Medulla oblongata (tissue), 1 donor: ENCODE data around the gene MERTK.
A peak's percentile ranks its signal among the peaks of the same experiment; 100 is the strongest.
"Not testable (repeated sequence)": the region's sequence is repeated elsewhere in the genome, so short reads cannot be mapped to it uniquely, and the experiment has no call there.

Experiments
- DNase-seq: peaks from one replicate; pipeline ENCODE4 v3.0.0-alpha.2; 2015; ENCODE audit errors: extremely low spot score

MERTK gene

DNA sequence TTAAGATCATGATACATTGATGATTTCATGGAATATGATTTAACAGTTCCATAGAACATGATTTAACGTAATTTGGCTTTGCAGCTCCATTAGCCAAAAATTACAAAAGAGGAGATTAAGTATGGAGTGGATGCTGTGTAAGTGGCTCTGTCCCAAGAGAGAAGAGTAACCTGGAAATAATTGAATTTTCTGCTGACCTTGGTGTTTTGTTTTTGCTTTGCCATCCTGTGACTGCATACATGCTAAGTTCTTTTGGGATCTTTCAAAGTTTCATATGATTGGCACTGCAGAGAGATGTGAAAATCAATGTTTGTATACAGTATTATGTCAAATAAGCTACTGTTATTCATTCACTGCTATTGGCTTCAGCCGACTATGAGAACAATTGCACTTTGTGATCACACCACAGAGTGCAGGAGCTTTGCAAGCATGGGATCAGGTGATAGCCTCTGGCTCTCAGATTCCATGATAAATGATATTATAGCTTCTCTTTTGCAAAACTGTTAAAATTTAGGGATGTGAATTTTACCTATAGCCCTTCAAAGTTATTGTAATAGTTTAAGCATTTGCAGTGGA is 110.6 kb downstream of the MERTK start:
- peak; percentile 22 for DNase-seq

DNA sequence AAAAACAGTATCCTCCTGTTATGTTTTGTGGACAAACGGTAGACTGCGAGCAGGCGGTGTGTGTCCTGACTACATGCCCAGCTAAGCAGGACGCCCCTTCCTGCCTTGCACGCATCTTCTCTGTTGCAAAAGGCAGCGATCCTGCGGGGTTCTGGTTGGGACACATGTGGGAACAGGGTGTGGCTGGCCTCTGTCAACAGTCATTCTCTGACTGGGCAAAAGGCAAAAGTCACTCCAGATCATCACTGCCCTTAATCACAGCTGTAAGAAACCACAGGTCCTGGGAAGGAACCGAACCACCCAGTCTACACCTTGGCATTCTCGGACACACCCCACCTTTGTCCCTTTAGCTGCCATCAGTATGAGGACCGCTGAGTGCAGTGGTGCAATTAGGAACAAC is 112.3 kb downstream of the MERTK start:
- DNase-seq: no peak

GRCh38 chr2:112012556-112012955 is 114.1 kb downstream of the MERTK start:
- DNase-seq: no peak

DNA sequence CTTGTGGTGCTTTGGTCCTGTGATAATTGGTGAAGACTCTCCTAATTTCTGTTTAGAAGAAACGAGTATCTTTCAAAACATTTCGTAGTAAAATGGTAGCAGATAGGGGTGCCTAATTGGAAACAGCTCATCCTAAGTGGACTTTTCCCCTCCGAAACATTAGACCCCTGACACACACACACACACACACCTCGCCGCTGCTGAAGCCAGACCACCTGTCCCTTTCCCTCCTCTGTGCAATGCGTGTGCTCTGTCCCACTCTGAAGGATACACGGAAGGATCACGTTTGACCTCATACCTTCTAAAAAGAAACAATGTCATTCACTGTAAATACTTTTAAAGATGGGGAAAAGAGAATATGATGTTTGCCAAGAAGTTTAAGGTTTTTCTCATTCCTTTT is 120.4 kb downstream of the MERTK start:
- DNase-seq: no peak

DNA sequence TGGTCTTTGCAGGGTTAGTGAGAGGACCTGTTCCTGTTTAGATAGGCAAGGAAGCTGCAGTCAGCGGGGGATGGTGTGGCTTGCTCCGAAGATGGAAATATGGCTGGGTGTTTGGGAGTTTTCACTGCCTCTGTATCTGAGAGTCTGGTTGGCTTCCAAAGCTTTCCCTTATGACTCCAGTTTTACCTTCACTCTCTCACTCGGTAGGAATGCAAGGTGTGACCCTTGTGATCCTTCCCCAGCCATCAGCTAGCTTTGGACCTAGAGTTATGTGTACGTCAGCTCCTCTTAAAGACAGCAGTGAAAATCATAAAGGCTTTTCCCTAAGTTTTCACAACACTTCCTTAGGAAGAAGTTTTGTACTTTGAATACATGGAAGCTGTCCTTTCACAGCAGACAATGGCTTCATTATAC is 121.2 kb downstream of the MERTK start:
- DNase-seq: no peak

DNA sequence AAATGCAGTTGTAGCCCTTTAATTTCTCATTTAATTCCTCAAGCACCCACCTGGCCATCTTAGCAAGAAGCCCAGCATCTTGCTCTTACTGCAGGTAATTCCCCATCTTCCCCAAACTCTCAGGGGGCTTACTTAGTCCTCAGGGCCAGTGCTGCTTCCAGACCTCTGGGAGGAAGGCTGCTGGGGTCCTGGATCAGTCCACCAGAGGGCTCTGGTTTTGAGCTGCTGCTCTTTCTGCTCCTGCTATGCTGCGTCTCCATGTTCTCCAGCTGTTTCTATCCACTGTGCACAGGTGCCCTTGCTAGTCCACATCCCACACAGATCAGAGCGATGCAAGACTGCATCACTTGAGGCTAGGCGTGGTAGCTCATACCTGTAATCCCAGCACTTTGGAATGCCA is 122.2 kb downstream of the MERTK start:
- no peak for DNase-seq

DNA sequence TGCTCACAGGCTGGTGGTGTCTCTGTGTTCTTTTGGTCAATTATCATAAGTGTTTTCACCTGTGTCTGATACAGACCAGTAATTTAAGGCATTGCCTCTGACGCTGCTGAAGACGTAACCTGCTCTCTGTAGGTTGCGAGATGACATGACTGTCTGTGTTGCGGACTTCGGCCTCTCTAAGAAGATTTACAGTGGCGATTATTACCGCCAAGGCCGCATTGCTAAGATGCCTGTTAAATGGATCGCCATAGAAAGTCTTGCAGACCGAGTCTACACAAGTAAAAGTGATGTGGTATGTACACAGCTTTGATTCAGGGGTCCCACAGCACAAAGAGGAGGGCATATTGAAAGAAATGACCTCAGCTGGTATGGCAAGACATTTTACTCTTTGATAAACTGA is 122.9 kb downstream of the MERTK start:
- no peak for DNase-seq

DNA sequence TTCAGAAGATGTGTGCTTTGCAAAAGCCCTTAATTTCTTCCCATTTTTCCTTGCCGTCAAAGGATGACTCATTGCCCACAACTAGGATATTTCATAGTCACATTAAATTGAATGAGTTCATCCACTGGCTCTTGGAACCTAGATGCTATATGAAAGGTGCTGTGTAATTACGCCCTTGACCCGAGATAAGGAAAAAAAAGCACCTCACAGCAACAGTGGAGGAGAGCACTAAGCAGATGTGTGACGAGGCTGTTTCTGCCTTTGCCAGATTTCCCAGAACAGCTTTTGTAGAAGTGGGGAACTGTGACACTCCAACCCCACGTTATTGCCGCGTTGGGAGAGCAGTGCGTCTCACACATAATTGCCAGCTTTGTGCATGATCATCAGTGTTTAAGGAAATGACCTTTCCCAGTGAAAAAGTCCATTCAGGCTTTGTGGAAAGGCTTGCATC is 123.4 kb downstream of the MERTK start:
- DNase-seq: no peak

DNA sequence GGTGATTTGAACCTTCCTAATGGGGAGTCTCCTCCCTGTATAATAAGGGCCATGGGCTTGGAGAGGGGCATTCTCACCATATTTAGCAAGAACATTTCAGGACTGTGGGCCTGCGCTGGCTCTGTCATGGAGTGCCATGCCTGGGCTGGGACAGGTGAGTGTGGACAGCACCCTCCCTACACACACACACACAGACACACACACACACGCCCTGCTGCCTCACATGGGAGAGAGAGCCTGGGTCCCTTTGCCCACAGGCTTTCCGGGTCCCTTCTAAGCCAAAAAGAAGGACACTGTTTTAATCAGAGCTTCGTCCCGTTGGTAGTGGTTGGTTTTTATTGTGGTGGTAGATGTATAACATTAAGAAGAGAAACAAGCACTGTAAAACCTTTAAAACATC is 125.3 kb downstream of the MERTK start:
- no peak for DNase-seq

DNA sequence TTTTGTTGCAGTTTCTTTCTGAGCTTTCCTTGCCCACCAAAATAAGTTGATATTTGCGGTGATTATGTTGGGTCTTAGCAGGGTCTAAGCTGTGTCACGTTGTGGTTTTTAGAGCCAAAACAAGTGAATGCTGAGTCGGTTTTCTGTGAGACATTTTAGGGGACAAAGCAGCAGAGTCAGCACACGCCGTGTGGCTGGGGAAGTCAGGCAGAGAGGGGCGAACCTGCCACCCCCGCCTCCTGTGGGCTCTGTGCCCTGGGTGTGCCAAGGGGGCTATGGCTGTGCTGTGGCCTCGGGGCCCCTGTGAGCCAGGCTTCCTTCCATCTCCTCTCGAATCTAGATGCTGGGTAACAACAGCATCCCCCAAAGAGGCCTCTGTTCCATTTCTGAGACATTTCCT is 125.8 kb downstream of the MERTK start:
- DNase-seq: peak; percentile 42

DNA sequence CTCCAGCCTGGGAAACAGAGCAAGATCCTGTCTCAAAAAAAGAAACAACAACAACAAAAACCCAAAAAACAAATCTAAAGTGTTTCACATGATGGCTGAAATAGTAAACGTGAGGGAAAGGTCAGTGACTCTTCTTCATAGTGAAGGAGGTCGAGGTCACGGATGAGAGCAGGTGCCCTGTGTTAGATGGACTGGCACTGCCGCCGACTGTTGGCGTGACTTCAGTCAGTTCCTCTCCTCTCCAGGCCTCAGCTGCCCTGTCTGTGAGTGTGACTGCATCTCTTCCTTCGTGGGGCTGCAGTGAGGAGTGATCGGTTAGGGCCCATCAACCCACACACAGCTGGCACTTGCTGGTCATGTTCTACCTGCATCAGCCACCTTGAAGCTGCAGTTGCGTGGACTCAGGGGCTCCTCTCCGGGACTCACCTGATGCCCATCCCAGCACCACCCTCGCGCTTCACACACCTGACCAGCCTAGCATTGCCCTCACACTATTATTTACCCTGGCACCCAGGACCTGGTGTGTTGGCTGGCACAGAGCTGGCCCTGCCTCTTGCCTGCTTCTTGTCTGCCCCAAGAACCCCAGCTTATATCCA is 126.6 kb downstream of the MERTK start:
- no peak for DNase-seq

DNA sequence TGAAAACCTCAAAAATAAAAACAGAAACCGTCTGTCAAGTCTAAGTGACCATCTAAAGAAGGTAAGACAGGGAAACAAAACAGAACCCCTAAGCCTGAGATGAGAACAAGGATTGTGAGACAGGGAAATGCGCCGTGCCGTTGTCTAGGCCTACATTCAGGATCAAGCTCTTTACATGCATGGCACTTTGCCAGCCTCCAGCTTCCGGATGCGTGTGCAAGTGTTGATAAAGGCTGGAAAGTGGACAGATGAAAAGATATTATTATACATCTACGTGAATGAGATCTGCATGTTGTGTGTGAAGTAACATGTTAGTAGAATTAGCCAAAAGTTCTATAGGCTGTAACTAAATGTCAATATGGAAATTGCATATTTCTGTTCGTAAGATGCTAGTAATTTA is 128.1 kb downstream of the MERTK start:
- no peak for DNase-seq

DNA sequence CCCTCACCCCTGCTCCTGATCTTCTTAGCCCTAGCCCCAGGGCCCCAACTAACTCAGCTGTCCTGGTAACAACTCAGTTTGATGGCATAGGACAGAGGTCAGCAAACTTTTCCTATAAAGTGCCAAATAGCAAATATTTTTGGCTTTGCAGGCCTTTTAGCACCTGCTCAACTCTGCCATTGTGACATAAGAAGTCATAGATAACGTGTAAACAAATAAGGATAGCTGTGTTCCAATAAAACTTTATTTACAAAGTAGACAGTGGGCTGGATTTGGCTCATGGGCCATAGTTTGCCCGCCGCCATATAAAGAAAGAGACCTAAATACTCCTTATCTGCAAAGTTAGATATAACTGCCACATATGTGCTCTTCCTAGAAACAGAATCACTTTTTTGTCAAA is 129.4 kb downstream of the MERTK start:
- no peak for DNase-seq

DNA sequence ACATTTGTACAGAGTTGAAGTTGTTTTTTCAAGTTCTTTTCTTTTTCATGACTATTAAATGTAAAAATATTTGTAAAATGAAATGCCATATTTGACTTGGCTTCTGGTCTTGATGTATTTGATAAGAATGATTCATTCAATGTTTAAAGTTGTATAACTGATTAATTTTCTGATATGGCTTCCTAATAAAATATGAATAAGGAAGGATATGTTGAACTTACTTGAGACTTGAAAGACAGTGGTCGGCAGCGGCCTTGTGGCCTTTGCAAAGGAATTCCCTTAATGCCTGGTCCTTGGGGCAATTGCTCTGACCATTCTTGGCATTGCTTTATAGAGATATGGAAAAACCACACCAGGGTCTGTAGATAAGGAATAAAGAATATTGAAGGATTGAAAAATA is 130.8 kb downstream of the MERTK start:
- no peak for DNase-seq

- DNase-seq: peak; percentile 44
Measured at GRCh38 chr2:112031473-112032223, 133.2 kb downstream of the MERTK start.

DNA sequence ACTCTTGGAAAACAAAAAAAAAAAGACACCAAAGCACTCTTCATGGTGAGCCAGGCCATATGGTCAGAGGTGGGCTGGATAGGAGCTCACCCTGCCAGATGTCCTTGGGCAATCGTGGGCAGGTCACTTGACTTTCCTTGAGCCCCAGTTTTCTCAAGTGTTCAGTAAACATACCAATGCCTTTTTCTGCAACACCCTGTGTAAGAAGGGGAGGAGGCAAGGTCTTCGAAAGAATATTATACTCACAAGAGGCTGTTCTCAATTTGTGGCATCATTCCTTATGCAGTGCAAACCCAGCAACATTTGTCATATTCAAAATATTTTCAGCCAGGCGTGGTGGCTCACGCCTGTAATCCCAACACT is 133.8 kb downstream of the MERTK start:
- no peak for DNase-seq

DNA sequence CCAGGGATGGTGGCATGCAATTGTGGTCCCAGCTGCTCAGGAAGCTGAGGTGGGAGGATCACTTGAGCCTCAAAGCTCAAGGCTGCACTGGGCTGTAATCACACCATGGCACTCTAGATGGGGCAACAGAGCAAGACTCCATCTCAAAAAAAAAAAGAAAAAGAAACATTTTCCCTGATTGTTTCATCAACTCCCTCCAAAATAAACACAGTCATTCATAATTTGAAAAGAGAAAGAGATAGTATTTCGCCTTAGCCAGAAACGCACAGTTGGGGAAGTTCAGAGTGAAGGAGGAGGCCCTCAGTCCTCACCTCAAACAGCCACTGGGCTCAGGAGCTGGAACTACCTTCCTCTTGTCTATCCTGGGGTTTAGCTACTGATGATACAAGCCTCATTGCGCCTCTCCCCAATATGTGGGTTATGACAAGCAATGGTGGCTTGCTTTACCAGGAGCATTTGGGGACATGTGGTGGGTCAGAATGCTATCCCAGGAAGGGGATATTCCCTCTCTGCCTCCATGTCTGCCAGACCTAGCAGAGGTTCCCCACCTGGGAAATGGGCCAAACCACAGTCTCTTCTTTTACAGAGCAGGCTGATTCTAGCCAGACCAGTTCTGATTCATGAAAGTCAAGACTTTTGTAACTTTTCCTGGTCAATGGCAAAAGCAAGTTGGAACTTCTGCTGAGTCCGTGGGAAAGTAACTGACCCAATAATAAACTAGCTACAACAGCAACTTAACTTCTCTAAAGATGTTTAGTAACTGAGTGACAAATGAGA is 134.5 kb downstream of the MERTK start:
- peak; percentile 74 for DNase-seq

- no peak for DNase-seq
Measured at GRCh38 chr2:112033600-112033999, 135.2 kb downstream of the MERTK start.

DNA sequence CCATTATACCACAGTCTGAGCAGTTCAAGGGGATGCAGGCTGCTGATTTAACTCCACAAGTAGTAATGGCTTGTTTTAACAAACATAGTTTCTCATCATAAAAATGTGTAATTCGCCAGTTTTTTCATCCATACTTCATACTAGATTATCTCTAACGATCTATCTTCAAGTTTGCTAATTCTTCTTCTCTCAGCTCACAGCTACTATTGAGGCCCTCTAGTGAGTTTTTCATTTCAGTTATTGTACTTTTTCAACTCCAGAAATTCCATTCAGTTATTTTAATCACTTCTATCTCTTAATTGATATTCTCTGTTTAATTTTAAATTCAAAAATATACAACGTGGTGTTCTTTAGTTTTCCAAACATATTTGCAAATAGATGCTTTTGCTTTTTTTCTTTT is 136.5 kb downstream of the MERTK start:
- no peak for DNase-seq

DNA sequence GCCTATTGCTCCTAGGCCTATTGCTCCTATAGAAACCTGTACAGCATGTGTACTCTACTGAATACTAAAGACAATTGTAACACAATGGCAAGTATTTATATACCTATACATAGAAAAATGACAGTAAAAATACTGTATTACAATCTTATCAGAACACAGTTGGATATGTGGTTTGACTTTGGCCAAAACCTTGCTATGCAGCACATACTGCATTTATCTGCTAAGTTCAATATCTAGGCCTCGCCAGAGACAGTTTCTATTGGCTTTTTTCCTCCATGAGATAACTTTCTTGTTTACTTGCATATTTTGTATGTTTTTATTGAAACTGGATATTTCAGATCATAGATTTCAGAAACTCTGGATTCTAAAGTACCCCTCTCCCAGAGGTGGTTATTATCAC is 137.4 kb downstream of the MERTK start:
- no peak for DNase-seq

DNA sequence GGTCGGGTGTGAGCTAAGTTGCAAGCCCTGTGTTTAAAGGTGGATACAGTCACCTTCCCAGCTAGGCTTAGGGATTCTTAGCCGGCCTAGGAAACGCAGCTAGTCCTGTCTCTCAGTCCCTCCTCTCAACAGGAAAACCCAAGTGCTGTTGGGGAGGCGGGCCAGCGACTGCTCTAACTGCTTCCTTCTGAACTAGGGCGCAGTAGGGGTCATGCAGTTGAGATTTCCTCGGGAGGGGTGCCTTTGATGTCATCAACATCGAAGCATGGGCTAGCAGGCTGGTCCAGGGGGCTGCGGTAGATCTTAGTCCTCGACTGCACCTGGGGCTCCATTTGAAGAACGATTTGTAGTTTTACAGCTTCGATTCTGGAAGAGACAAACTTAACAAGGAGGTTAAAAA is 141.1 kb downstream of the MERTK start:
- DNase-seq: not testable (repeated sequence)

- not testable (repeated sequence) for DNase-seq
Measured at GRCh38 chr2:112040066-112040465, 141.7 kb downstream of the MERTK start.

DNA sequence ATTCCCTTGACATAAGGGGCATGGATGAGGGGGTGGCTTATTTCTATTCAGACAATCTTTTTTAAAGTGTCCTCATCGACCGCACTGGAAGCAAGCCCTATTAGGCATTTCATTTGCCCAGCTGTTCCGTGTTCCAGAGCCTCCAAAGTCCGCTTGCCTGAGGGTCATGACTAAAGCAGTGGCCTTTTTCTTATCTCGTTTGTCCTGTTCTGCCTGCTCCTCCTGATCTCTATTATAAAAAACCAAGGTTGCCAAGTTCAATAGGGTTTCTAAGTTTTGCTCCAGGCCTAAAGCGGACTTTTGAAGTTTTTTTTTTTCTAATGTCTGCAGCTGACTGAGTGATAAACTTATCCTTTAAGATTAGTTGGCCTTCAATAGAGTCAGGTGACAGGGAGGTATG is 143.1 kb downstream of the MERTK start:
- not testable (repeated sequence) for DNase-seq
